Transverse colon (tissue), 4 donors: ENCODE data around the gene FOXP1. TPM values are rescaled to one million over a fixed set of nuclear protein-coding genes. Genes with fewer than 3 reads are reported as not detected.
"Not testable (repeated sequence)": the region's sequence is repeated elsewhere in the genome, so short reads cannot be mapped to it uniquely, and the experiment has no call there.

Experiments used
- DNase-seq: peaks from one replicate; pipeline ENCODE4 v3.0.0-alpha.2; 2019
- H3K27ac ChIP-seq, 4 donors: fragments of 200-600 bp; sonication (generic); 2 replicates each; pipeline ENCODE4 v1.5.1; 2016 to 2018; ENCODE audit warnings: inconsistent platforms in 4 of 4
- H3K27me3 ChIP-seq: fragments of 200-600 bp; sonication (generic); 2 replicates; pipeline ENCODE4 v1.5.1; 2017; ENCODE audit warnings: inconsistent platforms
- H3K36me3 ChIP-seq, 4 donors: fragments of 200-600 bp; sonication (generic); 2 replicates each; pipeline ENCODE4 v1.5.1; 2017 to 2019; ENCODE audit warnings: inconsistent platforms in 4 of 4
- H3K4me1 ChIP-seq, 4 donors: fragments of 200-600 bp; sonication (generic); 2 replicates each; pipeline ENCODE4 v1.5.1; 2017 to 2020; ENCODE audit warnings: inconsistent platforms in 4 of 4
- H3K4me3 ChIP-seq, 4 donors: fragments of 200-600 bp; sonication (generic); 1 replicate in 1 of 4; 2 replicates in 3 of 4; pipeline versions ENCODE4 v1.5.1 to v1.6.1; 2017 to 2019; ENCODE audit warnings: inconsistent platforms in 4 of 4
- H3K9me3 ChIP-seq, 2 donors: fragments of 200-600 bp; sonication (generic); 2 replicates each; pipeline ENCODE4 v1.5.1; 2017 to 2019; ENCODE audit warnings: inconsistent platforms in 2 of 2
- EP300 ChIP-seq: sonication (generic); formaldehyde crosslinking; IDR thresholded peaks from one replicate; pipeline ENCODE4 v1.6.1; 2017; ENCODE audit warnings: antibody characterized with exemption, low read depth
- POLR2A ChIP-seq: fragments of 450-650 bp; IDR thresholded peaks from one replicate; pipeline ENCODE4 v1.6.1; 2016; ENCODE audit warnings: antibody characterized with exemption, mild to moderate bottlenecking, moderate library complexity
- POLR2AphosphoS5 ChIP-seq, 3 donors: sonication (generic); formaldehyde crosslinking; IDR thresholded peaks; one replicate each; pipeline ENCODE4 v1.6.1; 2016; ENCODE audit warnings: antibody characterized with exemption in 3 of 3
- WGBS, 2 donors: methylation state at CpG; one replicate each; pipeline ENCODE4 v1.1.5; 2018; ENCODE audit warnings: low coverage in 1 of 2; 5-methylcytosine and 5-hydroxymethylcytosine counted together
- in situ Hi-C, 4 donors: fragments of 200-750 bp; cut with MboI; loops; one replicate each; pipeline versions ENCODE4 v1.15.0 to v1.15.1; 2017; ENCODE audit warnings: low sequenced_read_pairs in 3 of 4, low pct_ligation_motif_present in 1 of 4, low pct_unique_long_range_greater_than_20kb in 1 of 4
- intact Hi-C: fragments of 100-400 bp; cut with DNase I; formaldehyde crosslinking; loops from one replicate; pipeline ENCODE4 v1.15.1; 2023; ENCODE audit warnings: low total_unique reads
- total RNA-seq, 4 donors: library from RNA; depleted of rRNA; stranded (reverse); fragments of >200 nt; gene quantifications; one replicate each; pipeline ENCODE4 v1.1.0, GENCODE V29; 2016
- TF ChIP-seq, protein P1 (sequence below), 5 experiments: fragments of 200-600 bp in 3 of 5; fragments of 450-650 bp in 2 of 5; sonication (generic) in 3 of 5; IDR thresholded peaks; 1 replicate in 2 of 5; 2 replicates in 3 of 5; pipeline ENCODE4 v1.5.1; 2016 to 2017; ENCODE audit warnings: antibody characterized with exemption in 5 of 5, inconsistent platforms in 3 of 5, mild to moderate bottlenecking in 2 of 5, moderate library complexity in 1 of 5

Gene FOXP1
- total RNA-seq, 4 donors from 2014 or later, result 102 to 260 (median 150) TPM

DNA sequence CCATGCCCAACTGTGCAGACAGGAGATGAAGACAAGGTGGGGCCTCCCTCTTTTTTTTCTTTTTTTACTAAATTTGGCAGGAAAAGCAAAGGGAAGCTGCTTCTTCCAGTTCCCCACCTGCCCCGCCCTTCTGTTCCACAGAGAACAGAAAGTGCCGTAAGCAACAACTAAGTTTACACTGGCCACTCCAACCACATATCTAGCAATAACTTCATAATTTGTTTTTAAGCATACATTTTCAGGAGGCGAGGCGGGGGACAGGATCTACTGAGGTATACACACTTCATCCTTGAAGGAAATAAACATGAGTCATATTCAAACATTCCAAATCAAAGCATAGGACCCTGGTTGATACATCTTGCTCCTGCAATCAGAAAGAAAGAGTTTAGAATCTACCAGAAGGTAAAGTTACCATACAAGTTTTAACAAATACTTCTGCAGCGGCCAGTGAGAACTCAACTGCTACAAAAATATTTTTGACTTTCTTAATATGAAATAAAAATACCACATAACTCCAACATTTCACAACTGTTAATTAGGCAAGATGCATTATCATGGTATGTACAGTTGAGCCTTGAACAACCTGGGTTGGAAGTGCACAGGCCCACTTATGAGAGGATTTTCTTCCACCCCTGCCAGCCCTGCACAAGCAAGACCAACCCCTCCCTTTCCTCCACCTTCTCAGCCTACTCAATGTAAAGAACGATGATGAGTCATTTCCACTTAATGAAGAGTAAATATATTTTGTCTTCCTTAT is 50.7 kb downstream of the FOXP1 start:
- intact Hi-C loops (no loop called here), in situ Hi-C loops (no loop called here)
- H3K27ac ChIP-seq, result peak overlapping the region; percentile 17 to 34 (median 22)
- no peaks in the 10 kb centered on the region for H3K9me3 ChIP-seq
- no peak for TF ChIP-seq POLR2AphosphoS5 (IDR thresholded peaks at IDR 0.05)
- no peak for TF ChIP-seq POLR2A
- TF ChIP-seq, protein P1, sequence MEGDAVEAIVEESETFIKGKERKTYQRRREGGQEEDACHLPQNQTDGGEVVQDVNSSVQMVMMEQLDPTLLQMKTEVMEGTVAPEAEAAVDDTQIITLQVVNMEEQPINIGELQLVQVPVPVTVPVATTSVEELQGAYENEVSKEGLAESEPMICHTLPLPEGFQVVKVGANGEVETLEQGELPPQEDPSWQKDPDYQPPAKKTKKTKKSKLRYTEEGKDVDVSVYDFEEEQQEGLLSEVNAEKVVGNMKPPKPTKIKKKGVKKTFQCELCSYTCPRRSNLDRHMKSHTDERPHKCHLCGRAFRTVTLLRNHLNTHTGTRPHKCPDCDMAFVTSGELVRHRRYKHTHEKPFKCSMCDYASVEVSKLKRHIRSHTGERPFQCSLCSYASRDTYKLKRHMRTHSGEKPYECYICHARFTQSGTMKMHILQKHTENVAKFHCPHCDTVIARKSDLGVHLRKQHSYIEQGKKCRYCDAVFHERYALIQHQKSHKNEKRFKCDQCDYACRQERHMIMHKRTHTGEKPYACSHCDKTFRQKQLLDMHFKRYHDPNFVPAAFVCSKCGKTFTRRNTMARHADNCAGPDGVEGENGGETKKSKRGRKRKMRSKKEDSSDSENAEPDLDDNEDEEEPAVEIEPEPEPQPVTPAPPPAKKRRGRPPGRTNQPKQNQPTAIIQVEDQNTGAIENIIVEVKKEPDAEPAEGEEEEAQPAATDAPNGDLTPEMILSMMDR (IDR thresholded peaks at IDR 0.05), result no peak
- no peak for TF ChIP-seq EP300
- H3K4me3 ChIP-seq, result no peak overlapping the region
- DNase-seq, result peak; percentile 25
- H3K36me3 ChIP-seq, result no peaks in the 10 kb centered on the region
- 58 to 66% methylated on average over 3 to 6 of the region's 6 CpGs for WGBS, 2 donors
- peaks cover 5 to 49% (median 19%) of the 10 kb centered on the region in 4 donors for H3K4me1 ChIP-seq
- no peaks in the 10 kb centered on the region for H3K27me3 ChIP-seq

DNA sequence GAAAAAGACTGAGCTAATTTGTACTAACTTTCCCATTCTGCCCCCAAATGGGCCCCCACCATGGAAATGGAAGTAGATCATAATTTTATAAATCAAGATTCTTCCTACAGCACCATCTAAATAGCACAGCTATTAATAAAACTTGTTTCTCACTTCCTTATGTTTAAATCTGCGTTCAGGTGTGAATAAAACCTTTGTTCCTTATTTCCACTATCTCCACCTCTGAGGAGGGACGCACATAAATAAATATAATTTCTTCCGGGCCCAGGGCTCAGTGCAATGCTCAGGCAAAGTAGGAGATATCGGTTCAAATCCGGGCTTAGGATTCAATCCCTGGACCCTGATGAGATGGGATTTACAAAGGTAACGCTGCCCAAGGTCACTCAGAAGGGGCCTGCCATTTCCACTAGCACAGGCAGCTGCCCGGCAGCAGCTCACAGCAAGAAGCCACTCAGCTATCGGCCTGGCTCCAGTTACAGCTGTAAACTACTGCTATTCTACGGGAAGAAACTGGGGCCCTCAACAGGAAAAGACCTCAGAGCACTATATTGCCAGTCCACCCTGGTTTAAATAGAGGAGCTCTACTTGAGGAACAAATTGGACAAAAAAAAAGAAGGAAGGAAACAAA is 52.5 kb downstream of the FOXP1 start:
- intact Hi-C loops (no loop called here), in situ Hi-C loops (no loop called here)
- no peak for TF ChIP-seq EP300
- no peak for TF ChIP-seq POLR2A
- TF ChIP-seq, protein P1 (IDR thresholded peaks at IDR 0.05), result no peak
- no peak for TF ChIP-seq POLR2AphosphoS5 (IDR thresholded peaks at IDR 0.05)
- no peak overlapping the region for H3K4me3 ChIP-seq
- H3K4me1 ChIP-seq, result peaks cover 5 to 37% (median 14%) of the 10 kb centered on the region in 4 donors
- DNase-seq, result no peak
- no peaks in the 10 kb centered on the region for H3K36me3 ChIP-seq
- peak overlapping the region; percentile 10 to 66 (median 42) for H3K27ac ChIP-seq
- WGBS, 2 donors, result 60 to 65% methylated on average over 9 of the region's 9 CpGs
- H3K27me3 ChIP-seq, result no peaks in the 10 kb centered on the region
- H3K9me3 ChIP-seq, result no peaks in the 10 kb centered on the region

DNA sequence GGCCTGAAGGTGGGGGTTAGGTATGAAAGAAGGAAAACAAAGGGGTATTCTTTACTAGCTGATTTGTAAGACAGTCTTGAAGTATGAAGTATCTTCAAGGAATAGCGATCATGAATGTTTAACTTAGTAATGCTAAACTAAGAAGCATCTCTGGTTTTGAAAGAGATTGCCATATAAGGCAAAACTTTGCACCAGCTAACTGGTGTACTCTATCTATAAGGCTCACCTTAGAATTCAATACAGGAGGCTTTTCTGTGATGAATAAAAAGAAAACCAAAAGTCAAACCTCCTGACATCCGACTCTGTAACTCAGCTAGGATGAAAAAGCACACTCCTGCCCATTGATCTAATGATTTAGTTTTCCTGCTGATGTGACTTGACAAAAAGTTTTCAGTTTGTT is 54.7 kb downstream of the FOXP1 start:
- no peak for DNase-seq
- no peaks in the 10 kb centered on the region for H3K36me3 ChIP-seq
- no peak overlapping the region for H3K27ac ChIP-seq
- H3K4me1 ChIP-seq, result peaks cover 5 to 32% (median 14%) of the 10 kb centered on the region in 4 donors
- TF ChIP-seq POLR2AphosphoS5 (IDR thresholded peaks at IDR 0.05) (no peak), EP300 (no peak), POLR2A (no peak)
- TF ChIP-seq, protein P1 (IDR thresholded peaks at IDR 0.05), result no peak
- in situ Hi-C loops (no loop called here), intact Hi-C loops (no loop called here)
- no peak overlapping the region for H3K4me3 ChIP-seq
- H3K9me3 ChIP-seq, result no peaks in the 10 kb centered on the region
- WGBS, 2 donors, result 63 to 74% methylated on average over 2 of the region's 2 CpGs
- no peaks in the 10 kb centered on the region for H3K27me3 ChIP-seq

GRCh38 chr3:71526448-71526847 is 57.1 kb downstream of the FOXP1 start:
- H3K4me3 ChIP-seq, H3K27ac ChIP-seq, H3K36me3 ChIP-seq, in situ Hi-C loops, DNase-seq, intact Hi-C loops, H3K9me3 ChIP-seq, H3K27me3 ChIP-seq: not testable (repeated sequence)
- WGBS, 2 donors, result 83 to 85% methylated on average over 1 to 9 of the region's 9 CpGs
- peaks cover 0 to 13% (median 5%) of the 10 kb centered on the region in 4 donors for H3K4me1 ChIP-seq
